CD4-positive, alpha-beta T cell treated with Interleukin-15 for 1 hour (primary cell): Measurements from ENCODE around the gene TRABD2B.
A peak's percentile ranks its signal among the peaks of the same experiment; 100 is the strongest.

Experiments used
- DNase-seq: peaks from one replicate; pipeline ENCODE4 v3.0.0-alpha.2; 2020

Gene TRABD2B

DNA sequence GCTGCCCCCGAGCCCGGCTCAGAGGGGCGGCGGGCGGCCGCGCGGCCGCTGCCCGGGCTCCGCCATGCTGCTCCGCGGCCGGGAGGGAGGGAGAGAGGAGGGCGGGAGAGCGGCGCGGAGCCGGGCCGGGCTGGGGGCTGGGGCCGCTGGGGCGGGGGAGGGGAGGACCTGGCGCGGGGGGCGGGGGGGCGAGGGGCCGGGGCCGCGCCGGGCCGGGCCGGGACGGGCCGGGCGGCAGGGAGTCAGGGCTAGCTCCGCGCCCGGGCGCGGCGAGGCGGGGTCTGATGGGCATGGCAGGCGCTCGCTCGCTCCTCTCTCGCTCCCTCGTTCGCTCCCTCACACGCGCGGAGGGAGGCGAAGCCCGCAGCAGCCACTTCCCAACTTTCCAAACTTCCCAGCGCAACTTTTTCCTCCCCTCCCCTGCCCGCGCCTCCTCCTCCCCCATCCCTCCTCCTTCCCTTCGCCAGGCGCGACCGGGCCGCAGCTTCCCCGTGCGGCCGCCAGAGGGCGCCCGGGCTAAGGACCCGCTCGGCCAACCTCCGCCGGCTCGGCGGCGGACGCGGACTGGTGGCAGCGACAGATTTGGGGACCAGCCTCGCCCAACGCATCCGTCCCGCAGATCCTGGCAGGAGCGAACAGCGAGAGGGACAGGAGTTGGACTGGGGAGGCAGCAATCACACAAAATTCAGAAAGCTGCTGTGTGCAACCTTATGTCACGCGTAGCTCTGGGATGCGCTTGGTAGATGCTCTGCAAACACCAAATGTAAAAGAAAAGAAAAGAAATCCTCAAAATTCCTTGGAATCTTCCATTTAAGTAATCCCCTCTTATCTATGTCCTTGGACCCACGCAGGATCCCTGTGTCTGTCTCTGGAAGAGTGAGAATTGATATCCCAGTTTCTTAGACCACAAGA is at the start of gene TRABD2B:
Gene TRABD2B (minus strand): TSS at position 97 of the 912 bp plus-strand sequence.
- DNase-seq: peak; percentile 33

GRCh38 chr1:48044311-48044710 is 47.1 kb upstream of the TRABD2B start:
- DNase-seq: no peak

- DNase-seq: no peak
These were observed 46.4 kb upstream of the TRABD2B start for GRCh38 chr1:48043622-48044021.

DNA sequence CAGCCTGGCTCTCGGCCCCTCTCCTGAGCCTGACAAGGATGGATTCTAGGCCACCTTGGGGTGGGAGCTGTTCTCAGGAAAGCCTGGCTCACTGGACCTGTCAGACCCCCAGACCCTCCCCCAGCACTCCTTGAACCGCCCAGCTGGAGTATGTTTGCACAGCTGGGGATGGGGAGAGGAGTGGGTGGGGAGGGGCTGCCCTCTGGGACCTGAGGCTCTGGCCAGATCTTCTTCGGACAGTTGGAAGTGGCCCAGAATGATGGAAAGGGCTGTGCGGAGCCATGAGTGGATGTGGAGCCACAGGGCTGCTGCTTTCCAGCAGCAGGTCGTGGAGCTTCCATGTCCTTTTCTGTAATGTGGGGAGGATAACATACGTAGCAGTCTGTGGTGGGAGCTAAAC is 43.0 kb upstream of the TRABD2B start:
- no peak for DNase-seq

- DNase-seq: no peak
These were observed 42.2 kb upstream of the TRABD2B start for GRCh38 chr1:48039088-48040054.

DNA sequence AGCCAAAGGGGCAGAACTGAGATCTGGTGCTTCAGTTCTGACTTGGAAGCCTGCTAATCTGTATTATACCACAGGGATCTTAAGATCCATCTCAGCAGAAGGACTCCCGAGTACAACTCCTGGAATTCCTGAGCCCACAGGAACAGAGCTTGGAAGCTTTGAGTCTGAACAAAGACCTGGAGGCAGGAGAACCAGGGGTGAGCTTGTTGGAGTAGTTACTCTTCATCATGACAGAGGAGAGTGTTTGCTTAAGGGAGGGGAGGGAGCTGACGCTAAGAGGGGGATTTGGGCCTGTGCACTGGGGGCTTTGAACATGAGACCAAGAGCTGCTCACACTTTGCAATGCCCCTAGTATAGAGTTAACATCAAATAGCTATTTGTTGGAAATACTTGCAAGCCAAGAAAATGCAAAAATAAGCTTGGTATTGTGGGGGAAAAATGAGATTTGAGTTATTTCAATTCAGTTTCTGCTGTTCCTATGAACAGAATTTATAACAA is 41.1 kb upstream of the TRABD2B start:
- no peak for DNase-seq

GRCh38 chr1:48036710-48037355 is 39.6 kb upstream of the TRABD2B start:
- no peak for DNase-seq

DNA sequence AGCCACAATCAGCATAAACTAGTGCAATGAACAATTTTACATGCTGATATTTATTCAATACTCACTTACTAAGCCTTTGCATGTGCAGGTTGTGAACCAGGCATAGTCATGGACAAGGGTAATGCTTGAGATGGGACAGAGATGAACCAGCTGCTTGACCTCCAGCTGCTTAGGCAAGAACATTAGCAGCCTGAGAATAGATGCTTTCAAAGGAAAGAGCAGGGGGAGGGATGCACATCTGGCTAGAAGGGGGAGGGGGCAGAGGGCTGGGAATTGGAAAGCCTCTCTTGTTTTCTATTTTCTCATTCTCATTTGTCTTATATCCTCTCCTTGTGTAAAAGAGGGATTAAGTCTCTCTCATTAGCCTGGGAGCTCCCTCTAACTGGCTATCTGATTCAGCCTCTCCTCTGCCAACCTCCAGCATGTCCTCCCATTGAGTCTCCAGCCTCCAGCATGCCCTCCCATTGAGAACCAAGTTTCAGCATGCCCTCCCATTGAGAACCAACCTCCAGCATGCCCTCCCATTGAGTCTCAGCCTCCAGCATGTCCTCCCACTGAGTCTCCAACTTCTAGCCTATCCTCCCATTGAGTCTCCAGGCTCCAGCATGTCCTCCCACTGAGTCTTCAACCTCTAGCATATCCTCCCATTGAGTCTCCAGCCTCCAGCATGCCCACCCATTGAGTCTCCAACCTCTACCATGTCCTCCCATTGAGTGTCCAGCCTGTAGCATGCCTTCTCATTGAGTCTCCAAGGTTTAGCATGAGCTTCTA is 38.4 kb upstream of the TRABD2B start:
- DNase-seq: no peak

DNA sequence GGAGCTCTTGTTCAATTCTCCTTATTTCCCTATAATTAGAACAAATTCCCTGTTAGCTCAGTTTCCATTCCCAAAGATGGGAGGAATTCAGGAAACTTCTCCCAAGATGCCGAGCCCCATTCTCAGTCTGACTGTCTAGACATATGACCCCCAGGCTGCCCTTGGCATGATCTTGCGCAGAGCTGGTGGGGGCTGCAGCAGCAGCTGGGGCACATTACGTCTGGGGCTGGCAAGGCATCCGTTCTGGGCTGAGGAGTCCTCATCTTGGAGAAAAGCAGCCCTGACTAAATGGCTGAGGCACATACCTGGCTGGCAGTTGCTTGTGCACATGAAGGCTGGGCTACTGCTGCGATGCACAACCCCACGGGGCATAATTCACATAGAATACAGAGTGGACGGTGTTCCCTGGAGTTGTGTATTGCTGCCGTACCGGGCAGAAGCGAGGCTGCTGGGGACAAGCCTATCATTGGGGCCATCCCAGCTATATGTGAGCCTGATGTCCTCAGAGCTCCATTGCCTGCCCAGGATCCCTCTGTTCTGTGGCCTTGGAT is 36.4 kb upstream of the TRABD2B start:
- DNase-seq: no peak

DNA sequence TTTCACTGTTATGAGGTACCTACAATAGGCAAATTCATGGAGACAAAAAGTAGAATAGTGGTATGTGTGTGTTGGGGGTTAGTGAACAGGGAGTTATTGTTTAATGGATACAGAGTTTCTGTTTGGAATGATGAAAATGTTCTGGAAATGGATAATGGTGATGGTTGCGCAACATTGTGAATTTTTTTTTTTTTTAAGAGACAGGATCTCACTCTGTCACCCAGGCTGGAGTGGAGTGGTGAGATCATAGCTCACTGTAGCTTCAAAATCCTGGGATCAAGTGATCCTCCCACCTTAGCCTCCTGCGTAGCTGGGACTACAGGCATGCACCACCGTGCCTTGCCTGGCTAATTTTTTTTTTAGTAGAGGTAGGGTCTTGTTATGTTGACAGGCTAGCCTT is 34.5 kb upstream of the TRABD2B start:
- no peak for DNase-seq

DNA sequence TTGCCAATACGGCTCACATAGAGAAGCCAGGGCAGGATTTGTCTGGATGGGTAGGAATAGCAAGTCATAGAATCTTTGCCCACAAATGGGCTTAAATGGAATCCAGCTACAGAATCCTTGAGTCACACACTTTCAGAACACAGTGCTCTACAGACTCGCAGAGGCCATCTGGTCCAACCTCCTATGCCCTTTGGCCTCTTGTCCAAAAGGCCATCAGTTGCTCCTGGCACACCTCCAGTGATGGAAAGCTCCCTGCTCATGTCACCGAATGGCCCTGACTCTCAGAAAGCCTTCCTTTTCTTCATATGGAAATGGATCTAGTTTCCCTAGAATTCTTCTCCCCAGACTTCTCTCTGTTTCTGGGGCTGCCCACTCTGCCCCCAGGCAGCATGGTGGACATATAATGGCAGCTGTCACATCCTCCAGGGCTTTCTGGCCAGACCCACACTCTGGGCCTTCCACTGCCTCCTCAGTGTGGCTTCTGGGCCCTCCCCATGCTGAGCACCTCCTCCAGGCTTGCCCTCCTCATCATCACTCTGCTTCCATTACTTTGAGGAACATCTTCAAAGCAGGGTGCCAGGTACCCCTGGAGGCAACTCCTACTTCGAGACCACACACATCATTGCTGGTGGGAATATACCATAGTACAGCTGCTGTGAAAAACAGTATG is 33.6 kb upstream of the TRABD2B start:
- no peak for DNase-seq

DNA sequence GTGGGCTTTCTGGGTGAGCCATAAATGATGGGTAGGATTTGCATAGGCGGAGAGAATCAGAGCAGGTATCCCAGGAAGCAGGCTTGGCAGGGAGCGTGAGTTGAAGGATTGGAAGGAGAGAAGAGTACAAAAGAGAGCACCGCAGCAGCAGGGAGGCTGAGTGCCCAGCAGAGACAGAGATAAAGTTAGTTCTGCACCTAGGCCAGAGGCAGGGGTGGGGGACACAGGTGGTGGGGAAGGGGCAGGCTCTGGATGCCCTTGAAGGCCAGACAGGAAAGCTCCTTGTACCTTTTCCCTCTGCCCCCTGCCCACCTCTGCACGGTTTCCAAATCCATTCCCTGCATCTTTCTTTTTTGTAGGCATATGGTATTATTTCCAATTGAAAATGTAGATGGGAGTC is 33.0 kb upstream of the TRABD2B start:
- no peak for DNase-seq

- no peak for DNase-seq
These were observed 31.3 kb upstream of the TRABD2B start for GRCh38 chr1:48028218-48029069.

GRCh38 chr1:48027533-48027835 is 30.3 kb upstream of the TRABD2B start:
- no peak for DNase-seq

GRCh38 chr1:48026701-48027532 is 29.7 kb upstream of the TRABD2B start:
- DNase-seq: no peak

DNA sequence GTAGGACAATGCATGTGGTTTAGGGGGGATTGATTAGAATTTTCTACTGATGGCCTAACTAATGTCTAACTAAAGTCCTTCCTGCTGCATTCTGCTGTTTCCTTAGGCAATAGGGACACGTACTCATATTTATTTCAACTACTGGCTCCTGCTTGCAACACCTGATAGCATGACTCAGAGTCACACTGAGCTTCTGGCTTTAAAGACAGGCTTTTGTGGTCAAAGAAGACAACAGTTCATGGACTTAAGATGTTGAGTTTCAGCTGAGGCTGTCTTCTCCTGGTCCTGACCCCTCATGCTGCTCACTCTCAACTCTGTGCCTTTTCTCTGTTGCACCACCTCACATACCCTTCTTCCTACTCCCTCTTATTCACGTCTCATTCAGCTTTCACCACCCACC is 29.1 kb upstream of the TRABD2B start:
- DNase-seq: no peak

- no peak for DNase-seq
These were observed 27.9 kb upstream of the TRABD2B start for GRCh38 chr1:48025076-48025475.

DNA sequence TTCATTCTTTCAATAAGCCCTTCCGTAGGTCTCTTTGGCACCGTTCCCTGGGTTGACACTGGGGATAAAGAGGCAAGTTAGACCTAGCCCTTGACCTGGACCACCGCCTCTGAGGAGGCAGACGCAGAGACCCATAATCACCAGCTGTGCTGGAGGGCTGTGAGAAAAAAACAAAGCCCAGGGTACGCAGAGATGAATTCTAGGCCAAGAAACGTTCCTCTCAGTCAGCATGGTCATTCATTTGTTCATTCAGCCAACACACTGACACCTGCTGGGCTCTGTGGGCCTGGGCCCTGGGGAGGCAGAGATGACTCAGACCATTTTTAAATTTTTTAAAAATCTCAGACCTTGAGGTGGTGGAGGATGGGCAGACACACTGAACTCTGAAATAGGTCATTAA is 26.3 kb upstream of the TRABD2B start:
- DNase-seq: no peak

- DNase-seq: no peak
These were observed 25.1 kb upstream of the TRABD2B start for GRCh38 chr1:48022306-48022705.

- DNase-seq: no peak
These were observed 24.6 kb upstream of the TRABD2B start for GRCh38 chr1:48021792-48022191.
